ENCODE results near the gene SRC. TPM values are rescaled to one million over a fixed set of nuclear protein-coding genes. Genes with fewer than 3 reads are reported as not detected.

The SRC gene
- total RNA-seq, 2 donors from 2014 or later: 25.9 to 35.3 TPM

DNA sequence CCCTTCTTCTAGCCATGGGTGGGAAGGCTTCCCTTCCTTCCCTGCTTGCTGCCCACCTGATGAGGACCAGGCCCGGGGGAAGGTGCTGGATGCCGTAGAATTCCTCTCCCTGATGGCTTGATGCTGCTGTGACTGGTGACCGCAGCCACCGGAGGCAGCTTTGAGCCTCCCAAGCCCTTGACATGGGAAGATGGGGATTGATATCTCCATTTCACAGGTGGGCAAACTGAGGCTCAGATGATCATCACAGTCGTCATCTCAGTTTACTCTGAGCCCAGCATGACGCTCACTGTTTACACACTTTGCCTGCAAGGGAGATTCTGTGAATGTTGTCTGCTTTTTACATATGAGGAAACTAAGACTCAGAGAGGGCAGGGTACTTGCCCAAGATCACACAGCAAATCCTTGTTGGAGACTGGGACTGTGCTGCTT, 43.9 kb downstream of the SRC start:
- 87 to 93% methylated on average over 4 to 6 of the region's 6 CpGs for WGBS, 2 donors
- H3K4me1 ChIP-seq: no peaks in the 10 kb centered on the region
- H3K9me3 ChIP-seq: no peaks in the 10 kb centered on the region
- ATAC-seq: no peak
- no peaks in the 10 kb centered on the region for H3K27me3 ChIP-seq
- TF ChIP-seq CTCF (IDR thresholded peaks at IDR 0.05): no peak
- TF ChIP-seq POLR2A (IDR thresholded peaks at IDR 0.05): no peak
- DNase-seq: no peak
- intact Hi-C loops (cut with DNase I): loop anchor here (5.0 to 10.0 kb wide), 2 partner anchors 118 to 135 kb away; partner anchors contain the start of genes BLCAP and NNAT
- no peak overlapping the region for H3K4me3 ChIP-seq
- no peak overlapping the region for H3K27ac ChIP-seq
- peaks cover 4 to 17% of the 10 kb centered on the region in 2 donors for H3K36me3 ChIP-seq (replicated peaks in 1 of 2; ENCODE audit: insufficient read depth in 1 of 2, low read depth in 2 of 2)

DNA sequence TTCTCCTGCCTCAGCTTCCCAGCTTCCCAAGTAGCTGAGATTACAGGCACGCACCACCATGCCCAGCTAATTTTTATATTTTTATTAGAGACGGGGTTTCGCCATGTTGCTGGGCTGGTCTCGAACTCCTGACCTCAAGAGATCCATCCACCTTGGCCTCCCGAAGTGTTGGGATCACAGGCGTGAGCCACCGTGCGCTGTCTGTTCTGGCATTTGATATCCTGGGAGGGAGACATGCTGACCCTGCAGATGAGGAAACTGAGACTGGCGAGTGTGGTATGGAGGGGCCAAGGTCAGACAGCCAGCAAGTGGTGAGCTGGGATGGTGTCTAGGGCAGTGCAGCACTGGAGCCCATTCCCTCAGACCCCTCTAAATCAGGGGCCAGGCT, 44.6 kb downstream of the SRC start:
- no peak overlapping the region for H3K27ac ChIP-seq
- DNase-seq (no peak), ATAC-seq (no peak)
- H3K27me3 ChIP-seq: no peaks in the 10 kb centered on the region
- no peaks in the 10 kb centered on the region for H3K9me3 ChIP-seq
- no peak overlapping the region for H3K4me3 ChIP-seq
- no peaks in the 10 kb centered on the region for H3K4me1 ChIP-seq
- intact Hi-C loops (cut with DNase I): loop anchor here (10.0 kb wide), 1 partner anchor 134 kb away; the partner anchor contains the start of genes BLCAP and NNAT
- WGBS, 2 donors: 94 to 97% methylated on average over 9 of the region's 9 CpGs
- peaks cover 4 to 17% of the 10 kb centered on the region in 2 donors for H3K36me3 ChIP-seq (replicated peaks in 1 of 2; ENCODE audit: insufficient read depth in 1 of 2, low read depth in 2 of 2)
- TF ChIP-seq POLR2A (IDR thresholded peaks at IDR 0.05): no peak
- TF ChIP-seq CTCF (IDR thresholded peaks at IDR 0.05): no peak

GRCh38 chr20:37390891-37391525, 45.1 kb downstream of the SRC start:
- Histone ChIP-seq H3K27ac (no peak overlapping the region), H3K27me3 (no peaks in the 10 kb centered on the region), H3K4me3 (no peak overlapping the region), H3K36me3 (replicated peaks in 1 of 2; ENCODE audit: insufficient read depth in 1 of 2, low read depth in 2 of 2) (peaks cover 2 to 16% of the 10 kb centered on the region in 2 donors), H3K4me1 (no peaks in the 10 kb centered on the region), H3K9me3 (no peaks in the 10 kb centered on the region)
- WGBS, 2 donors: 75 to 79% methylated on average over 4 to 12 of the region's 12 CpGs
- intact Hi-C loops (cut with DNase I): loop anchor here (10.0 kb wide), 1 partner anchor 134 kb away; the partner anchor contains the start of genes BLCAP and NNAT
- DNase-seq (peak in 1 of 4 donors; percentile 10), ATAC-seq (no peak)
- TF ChIP-seq CTCF (IDR thresholded peaks at IDR 0.05) (no peak), POLR2A (IDR thresholded peaks at IDR 0.05) (no peak)

DNA sequence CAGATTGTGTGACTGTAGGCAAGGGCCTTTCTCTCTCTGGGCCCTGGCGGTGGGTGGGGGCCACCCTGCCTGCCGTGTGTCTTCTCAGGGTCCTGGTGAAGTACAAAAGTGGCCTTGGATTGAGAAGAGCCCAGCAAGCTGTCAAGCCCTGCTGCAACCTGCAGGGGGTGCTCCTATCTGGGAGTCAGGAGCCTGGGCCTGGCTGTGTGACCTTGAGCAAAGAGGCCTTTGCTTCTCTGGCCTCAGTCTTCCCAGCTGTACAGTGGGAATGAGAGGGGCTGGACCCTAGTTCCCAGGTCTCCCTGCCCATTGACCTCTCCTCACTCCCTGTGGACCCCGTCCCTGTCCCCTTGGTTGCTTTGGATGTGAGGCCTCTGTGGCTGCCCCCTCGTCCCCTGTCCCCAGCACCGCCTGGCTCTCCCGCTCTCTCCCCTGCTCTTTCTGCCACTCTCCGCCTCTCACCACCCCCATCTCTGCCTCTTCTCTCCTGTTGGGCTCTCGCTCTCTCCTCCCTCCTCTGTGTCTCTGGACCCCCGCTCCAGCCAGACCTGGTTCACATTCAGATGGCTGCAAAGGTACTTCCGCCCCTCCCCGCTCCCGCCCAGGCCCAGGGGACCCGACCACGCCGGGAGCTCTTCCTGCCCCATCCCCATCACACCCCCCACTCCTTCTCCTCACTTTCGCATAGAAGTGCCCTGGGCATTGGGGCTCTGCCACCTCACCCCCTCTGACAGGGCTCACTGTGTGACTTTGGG, 46.7 kb downstream of the SRC start:
- Histone ChIP-seq H3K4me3 (no peak overlapping the region), H3K27ac (no peak overlapping the region), H3K27me3 (no peaks in the 10 kb centered on the region), H3K4me1 (no peaks in the 10 kb centered on the region), H3K36me3 (replicated peaks in 1 of 2; ENCODE audit: insufficient read depth in 1 of 2, low read depth in 2 of 2) (peaks cover 0 to 12% of the 10 kb centered on the region in 2 donors), H3K9me3 (no peaks in the 10 kb centered on the region)
- TF ChIP-seq CTCF (IDR thresholded peaks at IDR 0.05): no peak
- no peak for TF ChIP-seq POLR2A (IDR thresholded peaks at IDR 0.05)
- no peak for DNase-seq
- intact Hi-C loops (cut with DNase I): loop anchor here (10.0 kb wide), 1 partner anchor 132 kb away; the partner anchor contains the start of genes BLCAP and NNAT
- ATAC-seq: no peak
- 92 to 97% methylated on average over 14 to 16 of the region's 16 CpGs for WGBS, 2 donors

All from body of pancreas (tissue), 4 donors.